HepG2 (cell line): ENCODE measurements around the gene PSMC3IP. TPM values are rescaled to one million over a fixed set of nuclear protein-coding genes. Genes with fewer than 3 reads are reported as not detected.

Experiments used
- DPF2 ChIP-seq: sonication (generic); formaldehyde crosslinking; IDR thresholded peaks from 2 replicates; pipeline ENCODE4 v1.4.0; 2020; ENCODE audit warnings: mild to moderate bottlenecking, low read depth, missing genetic modification reagents, borderline replicate concordance
- EEA1 ChIP-seq: sonication (generic); formaldehyde crosslinking; IDR thresholded peaks from 2 replicates; pipeline ENCODE4 v1.5.1; 2020; ENCODE audit warnings: mild to moderate bottlenecking, missing genetic modification reagents, borderline replicate concordance
- IKZF4 ChIP-seq: sonication (generic); formaldehyde crosslinking; IDR thresholded peaks from 2 replicates; pipeline ENCODE4 v1.5.1; 2020; ENCODE audit warnings: borderline replicate concordance, mild to moderate bottlenecking, low read depth, missing genetic modification reagents; ENCODE audit errors: not compliant biosample characterization
- KAT2B ChIP-seq: fragments of 150-350 bp; IDR thresholded peaks from 2 replicates; pipeline ENCODE4 v1.6.1; 2014; ENCODE audit warnings: low read depth, low read length, borderline replicate concordance
- KDM3A ChIP-seq: IDR thresholded peaks from 2 replicates; pipeline ENCODE4 v1.6.1; 2018; ENCODE audit warnings: low read depth, missing compliant biosample characterization
- MEF2D ChIP-seq: sonication (generic); formaldehyde crosslinking; IDR thresholded peaks from 2 replicates; pipeline ENCODE4 v1.5.1; 2020; ENCODE audit warnings: mild to moderate bottlenecking, missing genetic modification reagents
- PPARG ChIP-seq: conservative IDR thresholded peaks from 2 replicates; pipeline ENCODE4 v1.6.1; 2016; ENCODE audit warnings: missing biosample characterization, missing genetic modification reagents
- SATB2 ChIP-seq: sonication (generic); formaldehyde crosslinking; IDR thresholded peaks from 2 replicates; pipeline ENCODE4 v1.5.0; 2020; ENCODE audit warnings: missing genetic modification reagents
- TGIF2 ChIP-seq: IDR thresholded peaks from 2 replicates; pipeline ENCODE4 v1.6.1; 2016; ENCODE audit warnings: control low read depth, missing compliant biosample characterization
- ZBTB38 ChIP-seq: sonication (generic); formaldehyde crosslinking; IDR thresholded peaks from 2 replicates; pipeline ENCODE4 v1.5.1; 2020; ENCODE audit warnings: mild to moderate bottlenecking, missing genetic modification reagents
- ZFX ChIP-seq: sonication (generic); formaldehyde crosslinking; IDR thresholded peaks from 2 replicates; pipeline ENCODE4 v1.4.0; 2020; ENCODE audit warnings: mild to moderate bottlenecking, low read depth, missing genetic modification reagents, moderate library complexity
- ZNF207 ChIP-seq: fragments of 450-650 bp; IDR thresholded peaks from 2 replicates; pipeline ENCODE4 v1.6.1; 2016; ENCODE audit warnings: antibody characterized with exemption, borderline replicate concordance
- ZNF343 ChIP-seq: sonication (generic); formaldehyde crosslinking; IDR thresholded peaks from 2 replicates; pipeline ENCODE4 v1.4.0; 2020; ENCODE audit warnings: mild to moderate bottlenecking, missing genetic modification reagents
- ZNF510 ChIP-seq: sonication (generic); formaldehyde crosslinking; IDR thresholded peaks from 2 replicates; pipeline ENCODE4 v1.4.0; 2020; ENCODE audit warnings: low read depth, mild to moderate bottlenecking, missing genetic modification reagents
- ZNF607 ChIP-seq: sonication (generic); formaldehyde crosslinking; IDR thresholded peaks from 2 replicates; pipeline ENCODE4 v1.5.1; 2020; ENCODE audit warnings: missing genetic modification reagents, mild to moderate bottlenecking, borderline replicate concordance
- ZNF644 ChIP-seq: IDR thresholded peaks from 2 replicates; pipeline ENCODE4 v1.6.1; 2016; ENCODE audit warnings: low read depth
- ZNF674 ChIP-seq: sonication (generic); formaldehyde crosslinking; IDR thresholded peaks from 2 replicates; pipeline ENCODE4 v1.5.0; 2020; ENCODE audit warnings: low read depth, mild to moderate bottlenecking, missing genetic modification reagents
- ZNF780A ChIP-seq: sonication (generic); formaldehyde crosslinking; IDR thresholded peaks from 2 replicates; pipeline ENCODE4 v1.8.0; 2022; ENCODE audit warnings: mild to moderate bottlenecking, missing genetic modification reagents, moderate library complexity
- polyA plus RNA-seq, 8 experiments: library from polyadenylated mRNA; depleted of rRNA in 3 of 8; stranded (reverse) in 7 of 8; unstranded in 1 of 8; fragments of >200 nt; fragmentation: Illumina TruSeq in 4 of 8; extraction: Trizol in 4 of 8; gene quantifications; 2 replicates each; pipeline versions ENCODE4 v1.2.1 to v1.2.3, GENCODE V29; 2011 to 2016; ENCODE audit warnings: low read depth in 4 of 8, missing spikeins in 1 of 8, mixed read lengths in 1 of 8; ENCODE audit not compliant: insufficient read depth in 1 of 8
- total RNA-seq, 5 experiments: library from RNA; depleted of rRNA; stranded (reverse); fragments of >200 nt; fragmentation: Illumina TruSeq; extraction: Trizol; gene quantifications; 2 replicates each; pipeline ENCODE4 v1.2.3, GENCODE V29; 2016; ENCODE audit warnings: low read depth in 1 of 5
- TF ChIP-seq, protein P1 (sequence below): sonication (generic); formaldehyde crosslinking; IDR thresholded peaks from 2 replicates; pipeline ENCODE4 v1.5.0; 2020; ENCODE audit warnings: missing genetic modification reagents
- TF ChIP-seq, protein P2 (sequence below): IDR thresholded peaks from 2 replicates; pipeline ENCODE4 v1.6.1; 2016; ENCODE audit warnings: low read depth, borderline replicate concordance
- TF ChIP-seq, protein P3 (sequence below): sonication (generic); formaldehyde crosslinking; IDR thresholded peaks from 2 replicates; pipeline ENCODE4 v1.5.1; 2020; ENCODE audit warnings: missing genetic modification reagents, mild to moderate bottlenecking, borderline replicate concordance
- TF ChIP-seq, protein P4 (sequence below): sonication (generic); formaldehyde crosslinking; IDR thresholded peaks from 2 replicates; pipeline ENCODE4 v1.5.1; 2020; ENCODE audit warnings: missing genetic modification reagents, mild to moderate bottlenecking, borderline replicate concordance

PSMC3IP gene
- total and polyA plus RNA-seq, 2 of the 13 experiments (the other 11 are each of a cell fraction or from before 2014, with no cell fraction given): 6.5 to 22.4 TPM

DNA sequence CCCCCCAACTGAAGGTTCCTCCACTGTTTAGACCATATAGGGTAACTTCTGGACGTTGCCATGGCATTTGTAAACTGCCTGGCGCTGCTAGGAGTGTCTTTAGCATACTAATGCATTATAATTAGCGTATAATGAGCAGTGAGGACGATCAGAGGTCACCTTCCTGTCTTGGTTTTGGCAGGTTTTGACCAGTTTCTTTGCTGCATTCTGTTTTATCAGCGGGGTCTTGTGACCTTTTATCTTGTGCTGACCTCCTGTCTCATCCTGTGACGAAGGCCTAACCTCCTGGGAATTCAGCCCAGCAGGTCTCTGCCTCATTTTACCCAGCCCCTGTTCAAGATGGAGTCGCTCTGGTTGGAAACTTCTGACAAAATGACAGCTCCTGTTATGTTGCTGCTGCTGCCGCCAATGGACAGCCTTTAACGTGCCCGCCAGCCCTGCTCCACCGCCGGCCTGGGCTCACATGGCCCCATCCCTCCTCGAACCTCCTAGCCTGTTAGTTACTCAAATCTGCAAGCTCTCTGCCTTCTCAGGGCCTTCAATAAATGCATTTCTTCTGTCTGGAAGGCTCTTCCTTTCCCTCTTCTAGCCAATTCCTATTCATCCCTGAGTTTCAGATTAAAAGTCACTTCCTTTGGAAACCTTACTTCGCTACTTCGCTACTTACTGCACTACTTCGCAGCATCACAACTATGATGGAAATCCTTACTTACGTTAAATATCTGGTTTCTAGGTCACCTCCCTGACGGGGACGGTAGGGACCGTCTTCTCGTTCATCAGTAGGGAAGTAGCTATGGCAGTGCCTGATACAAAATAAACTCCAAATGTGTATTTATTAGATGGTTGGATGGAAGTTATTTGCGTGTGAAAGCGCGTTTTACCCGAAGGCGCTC lies 42.1 kb downstream of the PSMC3IP start (continued):
- TF ChIP-seq, protein P1, sequence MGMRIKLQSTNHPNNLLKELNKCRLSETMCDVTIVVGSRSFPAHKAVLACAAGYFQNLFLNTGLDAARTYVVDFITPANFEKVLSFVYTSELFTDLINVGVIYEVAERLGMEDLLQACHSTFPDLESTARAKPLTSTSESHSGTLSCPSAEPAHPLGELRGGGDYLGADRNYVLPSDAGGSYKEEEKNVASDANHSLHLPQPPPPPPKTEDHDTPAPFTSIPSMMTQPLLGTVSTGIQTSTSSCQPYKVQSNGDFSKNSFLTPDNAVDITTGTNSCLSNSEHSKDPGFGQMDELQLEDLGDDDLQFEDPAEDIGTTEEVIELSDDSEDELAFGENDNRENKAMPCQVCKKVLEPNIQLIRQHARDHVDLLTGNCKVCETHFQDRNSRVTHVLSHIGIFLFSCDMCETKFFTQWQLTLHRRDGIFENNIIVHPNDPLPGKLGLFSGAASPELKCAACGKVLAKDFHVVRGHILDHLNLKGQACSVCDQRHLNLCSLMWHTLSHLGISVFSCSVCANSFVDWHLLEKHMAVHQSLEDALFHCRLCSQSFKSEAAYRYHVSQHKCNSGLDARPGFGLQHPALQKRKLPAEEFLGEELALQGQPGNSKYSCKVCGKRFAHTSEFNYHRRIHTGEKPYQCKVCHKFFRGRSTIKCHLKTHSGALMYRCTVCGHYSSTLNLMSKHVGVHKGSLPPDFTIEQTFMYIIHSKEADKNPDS (CRISPR knock-in tag): no peak
- TF ChIP-seq ZNF674 (CRISPR knock-in tag) (no peak), SATB2 (CRISPR knock-in tag) (no peak), TGIF2 (CRISPR knock-in tag) (peak; percentile 37; the same call in 1 of the 2 replicates), ZNF607 (CRISPR knock-in tag) (no peak), DPF2 (CRISPR knock-in tag) (peak; percentile 36; the same call in 1 of the 2 replicates), ZNF780A (CRISPR knock-in tag) (no peak), IKZF4 (peak; percentile 32), ZNF343 (0 out of 2 replicates have a peak, but pooled peaks have one; percentile 15), ZBTB38 (CRISPR knock-in tag) (peak; percentile 98), KAT2B (no peak), MEF2D (no peak), KDM3A (CRISPR knock-in tag) (no peak), ZNF644 (CRISPR knock-in tag) (no peak), ZNF510 (CRISPR knock-in tag) (peak; percentile 49; the same call in 1 of the 2 replicates), ZNF207 (no peak), EEA1 (CRISPR knock-in tag) (0 out of 2 replicates have a peak, but pooled peaks have one; percentile 60), ZFX (no peak; the same call in 1 of the 2 replicates), PPARG (peak; percentile 68)
- TF ChIP-seq, protein P2, sequence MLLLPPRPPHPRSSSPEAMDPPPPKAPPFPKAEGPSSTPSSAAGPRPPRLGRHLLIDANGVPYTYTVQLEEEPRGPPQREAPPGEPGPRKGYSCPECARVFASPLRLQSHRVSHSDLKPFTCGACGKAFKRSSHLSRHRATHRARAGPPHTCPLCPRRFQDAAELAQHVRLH (CRISPR knock-in tag): no peak; the same call in 1 of the 2 replicates
- TF ChIP-seq, protein P3, sequence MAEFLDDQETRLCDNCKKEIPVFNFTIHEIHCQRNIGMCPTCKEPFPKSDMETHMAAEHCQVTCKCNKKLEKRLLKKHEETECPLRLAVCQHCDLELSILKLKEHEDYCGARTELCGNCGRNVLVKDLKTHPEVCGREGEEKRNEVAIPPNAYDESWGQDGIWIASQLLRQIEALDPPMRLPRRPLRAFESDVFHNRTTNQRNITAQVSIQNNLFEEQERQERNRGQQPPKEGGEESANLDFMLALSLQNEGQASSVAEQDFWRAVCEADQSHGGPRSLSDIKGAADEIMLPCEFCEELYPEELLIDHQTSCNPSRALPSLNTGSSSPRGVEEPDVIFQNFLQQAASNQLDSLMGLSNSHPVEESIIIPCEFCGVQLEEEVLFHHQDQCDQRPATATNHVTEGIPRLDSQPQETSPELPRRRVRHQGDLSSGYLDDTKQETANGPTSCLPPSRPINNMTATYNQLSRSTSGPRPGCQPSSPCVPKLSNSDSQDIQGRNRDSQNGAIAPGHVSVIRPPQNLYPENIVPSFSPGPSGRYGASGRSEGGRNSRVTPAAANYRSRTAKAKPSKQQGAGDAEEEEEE (CRISPR knock-in tag): peak; percentile 50; the same call in 1 of the 2 replicates
- TF ChIP-seq, protein P4, sequence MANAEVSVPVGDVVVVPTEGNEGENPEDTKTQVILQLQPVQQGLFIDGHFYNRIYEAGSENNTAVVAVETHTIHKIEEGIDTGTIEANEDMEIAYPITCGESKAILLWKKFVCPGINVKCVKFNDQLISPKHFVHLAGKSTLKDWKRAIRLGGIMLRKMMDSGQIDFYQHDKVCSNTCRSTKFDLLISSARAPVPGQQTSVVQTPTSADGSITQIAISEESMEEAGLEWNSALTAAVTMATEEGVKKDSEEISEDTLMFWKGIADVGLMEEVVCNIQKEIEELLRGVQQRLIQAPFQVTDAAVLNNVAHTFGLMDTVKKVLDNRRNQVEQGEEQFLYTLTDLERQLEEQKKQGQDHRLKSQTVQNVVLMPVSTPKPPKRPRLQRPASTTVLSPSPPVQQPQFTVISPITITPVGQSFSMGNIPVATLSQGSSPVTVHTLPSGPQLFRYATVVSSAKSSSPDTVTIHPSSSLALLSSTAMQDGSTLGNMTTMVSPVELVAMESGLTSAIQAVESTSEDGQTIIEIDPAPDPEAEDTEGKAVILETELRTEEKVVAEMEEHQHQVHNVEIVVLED (CRISPR knock-in tag): peak; percentile 32
